Vagina (tissue), 2 donors: Measurements from ENCODE around the gene TMEM205. TPM values are rescaled to one million over a fixed set of nuclear protein-coding genes. Genes with fewer than 3 reads are reported as not detected.
"Not testable (repeated sequence)": the region's sequence is repeated elsewhere in the genome, so short reads cannot be mapped to it uniquely, and the experiment has no call there.

ENCODE experiments used
- DNase-seq, 2 donors: peaks; one replicate each; pipeline ENCODE4 v3.0.0-alpha.2; 2017; ENCODE audit errors: extremely low spot score in 2 of 2
- H3K27ac ChIP-seq: fragments of 200-600 bp; sonication (generic); one replicate; pipeline ENCODE4 v1.5.1; 2019
- H3K27me3 ChIP-seq: fragments of 200-600 bp; sonication (generic); one replicate; pipeline ENCODE4 v1.5.1; 2019
- H3K36me3 ChIP-seq, 2 donors: fragments of 200-600 bp; sonication (generic); one replicate each; pipeline ENCODE4 v1.5.1; 2017 to 2019
- H3K4me1 ChIP-seq: fragments of 200-600 bp; sonication (generic); one replicate; pipeline ENCODE4 v1.5.1; 2019
- H3K4me3 ChIP-seq, 2 donors: fragments of 200-600 bp; sonication (generic); 1 replicate in 1 of 2; 2 replicates in 1 of 2; pipeline ENCODE4 v1.5.1; 2016 to 2019
- H3K9me3 ChIP-seq: fragments of 200-600 bp; sonication (generic); one replicate; pipeline ENCODE4 v1.5.1; 2019
- POLR2A ChIP-seq, 2 donors: fragments of 450-650 bp; IDR thresholded peaks; one replicate each; pipeline ENCODE4 v1.6.1; 2017; ENCODE audit warnings: antibody characterized with exemption in 2 of 2, mild to moderate bottlenecking in 2 of 2, moderate library complexity in 2 of 2
- POLR2AphosphoS5 ChIP-seq, 2 donors: sonication (generic); formaldehyde crosslinking; IDR thresholded peaks; one replicate each; pipeline ENCODE4 v1.9.0; 2017; ENCODE audit warnings: antibody characterized with exemption in 2 of 2, mild to moderate bottlenecking in 2 of 2, low read depth in 1 of 2; ENCODE audit not compliant: insufficient read depth in 1 of 2
- intact Hi-C: fragments of 100-400 bp; cut with DNase I; formaldehyde crosslinking; loops from one replicate; pipeline ENCODE4 v1.15.1; 2023
- total RNA-seq: library from RNA; depleted of rRNA; stranded (reverse); fragments of >200 nt; gene quantifications from one replicate; pipeline ENCODE4 v1.2.3, GENCODE V29; 2016
- TF ChIP-seq, protein P1 (sequence below), 3 experiments: fragments of 450-650 bp in 2 of 3; fragments of 200-600 bp in 1 of 3; sonication (generic) in 1 of 3; IDR thresholded peaks; one replicate each; pipeline ENCODE4 v1.5.1; 2017 to 2019; ENCODE audit warnings: antibody characterized with exemption in 3 of 3, mild to moderate bottlenecking in 2 of 3, moderate library complexity in 2 of 3

The TMEM205 gene
- total RNA-seq, 1 donor from 2014 or later, result 173 TPM

DNA sequence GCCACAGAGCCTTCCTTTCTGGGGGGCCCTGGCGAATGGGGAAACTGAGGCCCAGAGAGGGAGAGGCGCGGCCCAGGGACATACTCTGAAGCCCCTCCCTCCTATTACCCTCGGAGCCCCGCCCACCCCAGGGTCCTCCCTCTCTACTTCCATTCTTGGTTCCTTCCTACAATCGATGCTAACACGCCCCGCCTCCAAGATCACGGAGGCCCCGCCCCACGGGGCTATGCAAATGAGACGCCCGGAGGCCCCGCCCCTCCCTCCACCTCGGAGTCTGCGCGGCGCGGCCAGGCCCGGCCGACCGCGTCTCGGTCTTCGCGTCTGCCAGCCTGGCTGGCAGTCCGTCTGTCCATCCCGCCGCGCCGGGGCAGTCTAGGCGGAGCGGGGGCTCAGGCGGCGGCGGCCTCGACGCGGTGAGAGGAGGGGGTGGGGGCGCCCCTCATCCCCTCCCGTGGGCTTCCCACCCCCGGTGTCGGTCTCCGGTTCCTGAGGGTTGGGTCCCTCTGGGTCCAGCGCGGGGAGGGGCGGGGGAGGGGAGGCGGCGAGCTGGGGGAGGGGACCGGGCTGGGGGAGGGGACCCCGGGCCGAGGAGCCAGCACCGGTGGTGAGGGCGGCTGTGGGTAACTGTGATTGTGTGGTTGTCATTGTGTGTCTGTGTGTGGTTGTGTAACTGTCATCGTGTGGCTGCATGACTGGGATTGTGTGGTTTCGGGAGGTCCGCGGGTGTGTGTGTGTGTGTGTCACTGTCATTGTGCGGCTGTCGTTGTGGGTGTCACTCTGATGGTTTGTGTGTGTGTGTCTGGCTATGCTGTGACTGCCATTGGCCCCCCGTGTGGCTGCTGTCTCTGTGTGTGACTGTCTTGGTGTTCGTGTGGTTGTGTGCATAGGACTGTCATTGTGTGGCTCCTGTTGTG is 9.3 kb upstream of the TMEM205 start, which contains the start of gene PLPPR2:
Gene PLPPR2, plus strand, starts transcription at position 273 of the 914 bp plus-strand sequence. CDS start 2,242 bp downstream, outside the sequence.
- TF ChIP-seq POLR2A (IDR thresholded peaks at IDR 0.05) (peak in 1 of 2 donors; percentile 78), POLR2AphosphoS5 (IDR thresholded peaks at IDR 0.05; ENCODE audit: insufficient read depth in 1 of 2, low read depth in 1 of 2) (peak; percentile 45 to 60)
- TF ChIP-seq, protein P1, sequence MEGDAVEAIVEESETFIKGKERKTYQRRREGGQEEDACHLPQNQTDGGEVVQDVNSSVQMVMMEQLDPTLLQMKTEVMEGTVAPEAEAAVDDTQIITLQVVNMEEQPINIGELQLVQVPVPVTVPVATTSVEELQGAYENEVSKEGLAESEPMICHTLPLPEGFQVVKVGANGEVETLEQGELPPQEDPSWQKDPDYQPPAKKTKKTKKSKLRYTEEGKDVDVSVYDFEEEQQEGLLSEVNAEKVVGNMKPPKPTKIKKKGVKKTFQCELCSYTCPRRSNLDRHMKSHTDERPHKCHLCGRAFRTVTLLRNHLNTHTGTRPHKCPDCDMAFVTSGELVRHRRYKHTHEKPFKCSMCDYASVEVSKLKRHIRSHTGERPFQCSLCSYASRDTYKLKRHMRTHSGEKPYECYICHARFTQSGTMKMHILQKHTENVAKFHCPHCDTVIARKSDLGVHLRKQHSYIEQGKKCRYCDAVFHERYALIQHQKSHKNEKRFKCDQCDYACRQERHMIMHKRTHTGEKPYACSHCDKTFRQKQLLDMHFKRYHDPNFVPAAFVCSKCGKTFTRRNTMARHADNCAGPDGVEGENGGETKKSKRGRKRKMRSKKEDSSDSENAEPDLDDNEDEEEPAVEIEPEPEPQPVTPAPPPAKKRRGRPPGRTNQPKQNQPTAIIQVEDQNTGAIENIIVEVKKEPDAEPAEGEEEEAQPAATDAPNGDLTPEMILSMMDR (IDR thresholded peaks at IDR 0.05), result no peak
- Histone ChIP-seq H3K9me3 (no peaks in the 10 kb centered on the region), H3K36me3 (no peaks in the 10 kb centered on the region), H3K4me1 (peaks cover 22% of the 10 kb centered on the region), H3K27ac (peak within 1 kb of the TSS; percentile 76), H3K4me3 (peak within 1 kb of the TSS; percentile 70 to 76), H3K27me3 (no peaks in the 10 kb centered on the region)
- DNase-seq, result no peak
- intact Hi-C loops, result no loop called here

DNA sequence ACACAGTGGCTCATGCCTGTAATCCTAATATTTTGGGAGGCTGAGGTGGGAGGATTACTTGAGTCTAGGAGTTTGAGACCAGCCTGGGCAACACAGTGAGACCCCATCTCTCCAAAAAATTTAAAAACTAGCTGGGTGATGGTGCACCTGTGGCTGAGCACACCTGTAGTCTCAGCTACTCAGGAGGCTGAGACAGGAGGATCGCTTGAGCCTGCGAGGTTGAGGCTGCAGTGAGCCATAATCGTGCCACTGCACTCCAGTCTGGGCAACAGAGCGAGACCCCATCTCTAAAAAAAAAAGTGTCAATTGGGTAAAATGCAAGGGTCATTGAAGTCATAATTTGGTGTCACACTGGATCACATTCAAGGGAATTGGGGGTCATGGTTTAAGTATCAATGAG is 8.0 kb upstream of the TMEM205 start:
- H3K4me3 ChIP-seq, DNase-seq, intact Hi-C loops, H3K36me3 ChIP-seq, H3K27me3 ChIP-seq, H3K9me3 ChIP-seq, H3K27ac ChIP-seq: not testable (repeated sequence)
- peaks cover 22% of the 10 kb centered on the region for H3K4me1 ChIP-seq

DNA sequence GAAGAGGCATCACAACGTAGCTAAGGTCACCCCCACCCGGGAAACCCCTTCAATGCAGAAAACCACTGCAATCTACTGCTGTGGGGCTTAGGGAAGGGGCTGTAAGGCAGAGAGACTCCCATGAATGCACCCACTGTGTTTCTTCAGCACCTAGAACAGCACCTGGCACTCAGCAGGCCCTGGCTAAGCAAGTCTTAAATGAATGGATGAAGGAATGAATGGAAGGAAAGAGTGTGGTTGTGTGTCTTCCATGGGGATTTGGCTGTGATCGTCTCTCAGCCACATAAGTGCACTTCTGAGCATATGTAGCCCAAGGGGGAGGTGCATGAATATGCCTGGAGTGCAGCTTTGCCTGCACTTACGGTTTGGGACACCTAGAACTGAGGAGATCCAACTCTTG is 3.1 kb upstream of the TMEM205 start:
- H3K27me3 ChIP-seq, result no peaks in the 10 kb centered on the region
- no peaks in the 10 kb centered on the region for H3K36me3 ChIP-seq
- peaks cover 20% of the 10 kb centered on the region for H3K4me1 ChIP-seq
- H3K4me3 ChIP-seq, result no peak overlapping the region
- intact Hi-C loops, result loop anchor here (10.0 kb wide), 1 partner anchor 1546 kb away; the partner anchor contains the start of gene GCDH
- TF ChIP-seq POLR2A (IDR thresholded peaks at IDR 0.05), result no peak
- no peak for TF ChIP-seq POLR2AphosphoS5 (IDR thresholded peaks at IDR 0.05; ENCODE audit: insufficient read depth in 1 of 2, low read depth in 1 of 2)
- TF ChIP-seq, protein P1 (IDR thresholded peaks at IDR 0.05), result no peak
- H3K27ac ChIP-seq, result no peak overlapping the region
- no peaks in the 10 kb centered on the region for H3K9me3 ChIP-seq
- no peak for DNase-seq

DNA sequence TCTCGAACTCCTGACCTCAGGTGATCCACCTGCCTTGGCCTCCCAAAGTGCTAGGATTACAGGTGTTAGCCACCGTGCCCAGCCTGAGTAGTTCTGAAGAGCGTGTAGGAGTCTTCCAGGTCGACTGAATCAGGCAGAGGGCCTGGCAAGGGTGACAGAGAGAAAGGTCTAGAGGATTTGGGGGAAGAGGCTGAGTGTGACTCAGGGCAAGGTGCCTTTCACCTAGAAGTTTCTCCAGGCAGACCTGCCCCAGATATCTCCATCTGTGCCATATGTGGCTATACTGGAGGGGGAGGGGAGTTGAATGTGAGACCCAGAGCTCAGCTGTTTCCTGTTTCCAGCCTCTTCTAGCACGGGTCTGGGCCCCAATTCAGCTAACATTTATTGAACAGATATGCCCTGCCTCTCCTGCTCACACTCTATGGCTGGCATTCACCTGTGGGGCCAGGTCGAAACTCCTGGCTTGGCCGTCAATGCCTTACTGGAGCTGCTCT is 1.5 kb upstream of the TMEM205 start:
- Histone ChIP-seq H3K4me3 (no peak overlapping the region), H3K9me3 (no peaks in the 10 kb centered on the region), H3K27ac (no peak overlapping the region), H3K36me3 (no peaks in the 10 kb centered on the region), H3K27me3 (no peaks in the 10 kb centered on the region), H3K4me1 (peaks cover 35% of the 10 kb centered on the region)
- no peak for DNase-seq
- TF ChIP-seq POLR2A (IDR thresholded peaks at IDR 0.05) (no peak), POLR2AphosphoS5 (IDR thresholded peaks at IDR 0.05; ENCODE audit: insufficient read depth in 1 of 2, low read depth in 1 of 2) (no peak)
- TF ChIP-seq, protein P1 (IDR thresholded peaks at IDR 0.05), result no peak
- intact Hi-C loops, result loop anchor here (10.0 kb wide), 1 partner anchor 1547 kb away; the partner anchor contains the start of gene GCDH

DNA sequence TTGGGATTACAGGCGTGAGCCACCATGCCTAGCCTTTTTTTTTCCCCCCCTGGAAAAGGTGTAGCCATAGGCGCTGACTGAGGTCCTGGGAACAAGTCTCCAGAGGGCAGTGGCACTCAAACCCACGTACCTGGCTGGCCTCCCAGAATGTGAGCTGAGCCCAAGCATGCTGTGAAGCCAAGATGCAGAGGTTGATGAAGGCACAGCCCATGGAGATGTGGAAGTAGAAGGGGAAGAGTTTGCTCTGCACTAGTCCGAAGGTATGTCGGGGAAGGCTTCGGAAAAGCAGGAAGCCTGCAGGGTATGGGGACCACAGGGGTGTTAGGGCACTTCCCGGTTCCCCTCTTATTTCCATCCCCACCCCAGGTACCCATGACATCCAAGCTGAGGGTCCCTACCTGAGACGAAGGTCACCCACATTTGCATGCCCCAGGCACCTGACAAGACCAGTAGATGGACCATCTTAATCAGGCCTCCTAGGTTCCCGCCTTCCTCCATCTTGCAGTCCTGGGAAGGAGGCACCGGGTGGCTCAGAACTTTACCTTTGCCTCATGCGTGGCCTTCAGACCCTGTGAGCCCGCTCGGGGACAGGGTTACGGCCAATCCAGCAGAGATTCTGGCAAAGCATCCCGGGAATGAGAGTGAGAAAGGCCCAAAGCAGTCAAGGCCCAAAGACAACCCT is 805 bp downstream of the TMEM205 start:
- DNase-seq, result no peak
- H3K4me1 ChIP-seq, result peaks cover 36% of the 10 kb centered on the region
- H3K27me3 ChIP-seq, result no peaks in the 10 kb centered on the region
- peak overlapping the region; percentile 76 for H3K27ac ChIP-seq
- peak overlapping the region; percentile 60 to 86 for H3K4me3 ChIP-seq
- no peaks in the 10 kb centered on the region for H3K36me3 ChIP-seq
- intact Hi-C loops, result loop anchor here (10.0 kb wide), 1 partner anchor 1550 kb away; the partner anchor contains the start of gene GCDH
- TF ChIP-seq POLR2A (IDR thresholded peaks at IDR 0.05) (no peak), POLR2AphosphoS5 (IDR thresholded peaks at IDR 0.05; ENCODE audit: insufficient read depth in 1 of 2, low read depth in 1 of 2) (no peak)
- TF ChIP-seq, protein P1 (IDR thresholded peaks at IDR 0.05), result no peak
- H3K9me3 ChIP-seq, result no peaks in the 10 kb centered on the region
